B cell (primary cell): ENCODE measurements around the gene LNPK. TPM values are rescaled to one million over a fixed set of nuclear protein-coding genes. Genes with fewer than 3 reads are reported as not detected.

Experiments used
- ATAC-seq: fragments of 200-7000 bp; cut with Tn5 transposase; one replicate; pipeline ENCODE4 v1.10.0; 2021; ENCODE audit warnings: low read depth, mild to moderate bottlenecking, moderate number of reproducible peaks, moderate library complexity
- CTCF ChIA-PET: fragments of 350-600 bp; sonication (Branson Sonifier 250); formaldehyde crosslinking; loops from one replicate; lab custom pipeline; 2021; ENCODE audit warnings: antibody characterized with exemption, inconsistent platforms; lab: Charles Lee
- POLR2A ChIA-PET: fragments of 350-600 bp; sonication (Branson Sonifier 250); formaldehyde crosslinking; loops from one replicate; lab custom pipeline; 2021; ENCODE audit warnings: antibody characterized with exemption; lab: Charles Lee
- DNase-seq: peaks from one replicate; pipeline ENCODE4 v3.0.0; 2013
- H2AFZ ChIP-seq: 2 replicates; pipeline ENCODE4 v1.6.1; 2012; ENCODE audit warnings: mild to moderate bottlenecking, low read depth, low read length; ENCODE audit not compliant: insufficient read depth, poor library complexity, severe bottlenecking
- H3K27ac ChIP-seq, 2 donors: 1 replicate in 1 of 2; 2 replicates in 1 of 2; pipeline ENCODE4 v1.5.1; 2012 to 2013; ENCODE audit warnings: low read length in 2 of 2, mild to moderate bottlenecking in 2 of 2, moderate library complexity in 1 of 2
- H3K27me3 ChIP-seq, 4 experiments: fragments of 200-600 bp in 1 of 4; sonication (generic) in 1 of 4; replicated peaks in 1 of 4; 1 replicate in 2 of 4; 2 replicates in 2 of 4; pipeline versions ENCODE4 v1.6.1 to v1.7.0; 2013 to 2016; ENCODE audit warnings: low read length in 3 of 4, mild to moderate bottlenecking in 2 of 4, mixed read lengths in 1 of 4, moderate library complexity in 1 of 4; ENCODE audit not compliant: insufficient read depth in 4 of 4, control insufficient read depth in 3 of 4; ENCODE audit errors: control extremely low read depth in 1 of 4
- H3K36me3 ChIP-seq, 2 experiments: replicated peaks in 1 of 2; 1 replicate in 1 of 2; 2 replicates in 1 of 2; pipeline versions ENCODE4 v1.6.1 to v1.7.1; 2013; ENCODE audit warnings: low read length in 1 of 2; ENCODE audit not compliant: insufficient read depth in 2 of 2, control insufficient read depth in 1 of 2; ENCODE audit errors: control extremely low read depth in 1 of 2, extremely low read depth in 1 of 2
- H3K4me1 ChIP-seq, 2 donors: fragments of 200-600 bp in 1 of 2; sonication (generic) in 1 of 2; 1 replicate in 1 of 2; 2 replicates in 1 of 2; pipeline versions ENCODE4 v1.5.1 to v1.6.1; 2013 to 2017; ENCODE audit warnings: low read length in 2 of 2; ENCODE audit not compliant: control insufficient read depth in 2 of 2, insufficient read depth in 2 of 2
- H3K4me2 ChIP-seq: replicated peaks from 2 replicates; pipeline ENCODE3; 2012; ENCODE audit warnings: mild to moderate bottlenecking, low read depth, low read length; ENCODE audit not compliant: poor library complexity, severe bottlenecking
- H3K4me3 ChIP-seq, 5 experiments: fragments of 200-600 bp in 1 of 5; sonication (generic) in 1 of 5; 1 replicate in 3 of 5; 2 replicates in 2 of 5; pipeline versions ENCODE4 v1.5.1 to v1.7.0; 2011 to 2016; ENCODE audit warnings: low read length in 4 of 5, mild to moderate bottlenecking in 4 of 5, low read depth in 2 of 5, control low read depth in 1 of 5, moderate library complexity in 1 of 5; ENCODE audit not compliant: insufficient read depth in 1 of 5; ENCODE audit errors: control extremely low read depth in 1 of 5, extremely low read depth in 1 of 5
- H3K79me2 ChIP-seq: fragments of 200-600 bp; sonication (generic); one replicate; pipeline ENCODE4 v1.6.0; 2016; ENCODE audit warnings: low read length; ENCODE audit not compliant: control insufficient read depth, insufficient read depth
- H3K9ac ChIP-seq: fragments of 200-600 bp; sonication (generic); 2 replicates; pipeline ENCODE4 v1.6.1; 2017; ENCODE audit warnings: mild to moderate bottlenecking, low read length, moderate library complexity
- H3K9me3 ChIP-seq, 3 donors: one replicate each; pipeline versions ENCODE4 v1.6.1 to v1.7.1; 2013; ENCODE audit warnings: low read length in 2 of 3; ENCODE audit not compliant: control insufficient read depth in 2 of 3, insufficient read depth in 1 of 3; ENCODE audit errors: control extremely low read depth in 1 of 3
- H4K20me1 ChIP-seq: 2 replicates; pipeline ENCODE4 v1.6.0; 2012; ENCODE audit warnings: mild to moderate bottlenecking, low read length; ENCODE audit not compliant: insufficient read depth, control insufficient read depth, poor library complexity, severe bottlenecking
- H3K27ac Mint-ChIP-seq: one replicate; pipeline ENCODE4 v1.8.0; 2021; ENCODE audit warnings: mixed read lengths
- H3K27me3 Mint-ChIP-seq: one replicate; pipeline ENCODE4 v1.8.0; 2021; ENCODE audit warnings: mixed read lengths
- H3K4me1 Mint-ChIP-seq: one replicate; pipeline ENCODE4 v1.8.0; 2021; ENCODE audit warnings: mixed read lengths
- H3K4me3 Mint-ChIP-seq: one replicate; pipeline ENCODE4 v1.8.0; 2021; ENCODE audit warnings: mixed read lengths
- H3K9me3 Mint-ChIP-seq: one replicate; pipeline ENCODE4 v1.8.0; 2022; ENCODE audit warnings: mixed read lengths; ENCODE audit not compliant: insufficient read depth
- CTCF ChIP-seq: fragments of 200-600 bp; IDR thresholded peaks from one replicate; pipeline ENCODE4 v1.8.0; 2022; ENCODE audit warnings: antibody characterized with exemption, mild to moderate bottlenecking
- EZH2 ChIP-seq: IDR thresholded peaks from 2 replicates; pipeline ENCODE4 v1.6.1; 2012; ENCODE audit warnings: borderline replicate concordance, low read depth, mild to moderate bottlenecking, moderate library complexity, low read length; ENCODE audit not compliant: insufficient read depth, poor library complexity, severe bottlenecking
- WGBS: methylation state at CpG from one replicate; pipeline ENCODE4 v1.1.5; 2013; ENCODE audit warnings: missing lambda C conversion rate; ENCODE audit not compliant: insufficient coverage; 5-methylcytosine and 5-hydroxymethylcytosine counted together
- intact Hi-C: fragments of 100-400 bp; cut with micrococcal nuclease; formaldehyde crosslinking; loops from one replicate; pipeline ENCODE4 v1.10.0; 2022
- polyA plus RNA-seq: library from polyadenylated mRNA; depleted of rRNA; stranded (reverse); fragments of >200 nt; gene quantifications from 2 replicates; pipeline ENCODE4 v1.2.3, GENCODE V29; 2012
- total RNA-seq, 2 donors: library from RNA; stranded (reverse); fragments of 120-200 nt in 1 of 2; gene quantifications; 1 replicate in 1 of 2; 2 replicates in 1 of 2; pipeline versions ENCODE4 v1.2.3 to v1.2.4, GENCODE V29; 2013 to 2022

LNPK gene
- total and polyA plus RNA-seq, 2 donors (not counting 1 experiment from before 2014, with no cell fraction given), result 3.2 to 15.9 TPM

DNA sequence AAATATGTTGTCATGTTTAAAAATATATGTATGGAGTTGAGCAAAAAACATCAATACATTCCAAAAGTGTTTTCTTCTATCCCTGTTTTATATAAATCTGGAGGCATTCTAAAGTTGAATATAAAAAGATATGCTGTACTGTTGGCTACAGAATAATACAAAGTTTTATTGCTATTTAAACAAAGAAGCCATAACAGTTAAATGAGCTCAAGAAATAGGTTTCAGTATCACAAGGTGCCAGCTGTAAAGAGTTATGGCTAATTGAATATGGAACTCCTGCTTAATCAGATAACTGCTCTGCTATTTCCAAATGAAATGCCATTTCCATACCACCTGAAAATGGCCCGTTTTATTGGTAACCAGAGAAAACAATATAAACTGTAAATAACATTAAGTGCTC lies 55.0 kb downstream of the LNPK start:
- TF ChIP-seq EZH2 (no peak), CTCF (no peak)
- H3K36me3 ChIP-seq, result no peaks in the 10 kb centered on the region
- no peaks in the 10 kb centered on the region for H4K20me1 ChIP-seq
- H3K27ac ChIP-seq, result no peak overlapping the region
- WGBS, result no CpG with 5 or more reads among the region's 1 CpG
- H3K4me3 ChIP-seq, result no peak overlapping the region
- no peaks in the 10 kb centered on the region for H3K4me1 ChIP-seq
- H3K9me3 ChIP-seq, result no peaks in the 10 kb centered on the region
- ChIA-PET POLR2A (no interaction called here), CTCF (no interaction called here)
- Mint-ChIP-seq H3K4me1 (no peaks in the 10 kb centered on the region), H3K9me3 (no peaks in the 10 kb centered on the region), H3K27me3 (no peaks in the 10 kb centered on the region), H3K27ac (no peak overlapping the region), H3K4me3 (no peak overlapping the region)
- no peak overlapping the region for H3K9ac ChIP-seq
- ATAC-seq (no peak), DNase-seq (no peak)
- no peaks in the 10 kb centered on the region for H3K27me3 ChIP-seq
- H3K4me2 ChIP-seq, result no peak overlapping the region
- H3K79me2 ChIP-seq, result no peaks in the 10 kb centered on the region
- no peak overlapping the region for H2AFZ ChIP-seq
- intact Hi-C loops, result no loop called here

GRCh38 chr2:175941699-175942098 lies 60.4 kb downstream of the LNPK start:
- Histone ChIP-seq H3K9ac (no peak overlapping the region), H3K4me3 (no peak overlapping the region), H3K27me3 (no peaks in the 10 kb centered on the region), H3K79me2 (no peaks in the 10 kb centered on the region), H3K4me2 (no peak overlapping the region), H3K9me3 (no peaks in the 10 kb centered on the region), H2AFZ (no peak overlapping the region), H4K20me1 (no peaks in the 10 kb centered on the region), H3K27ac (no peak overlapping the region), H3K4me1 (no peaks in the 10 kb centered on the region), H3K36me3 (no peaks in the 10 kb centered on the region)
- intact Hi-C loops, result no loop called here
- no peaks in the 10 kb centered on the region for H3K9me3 Mint-ChIP-seq
- WGBS, result no CpG with 5 or more reads among the region's 3 CpGs
- no peak for TF ChIP-seq CTCF
- TF ChIP-seq EZH2, result no peak
- H3K4me1 Mint-ChIP-seq, result no peaks in the 10 kb centered on the region
- no peak overlapping the region for H3K27ac Mint-ChIP-seq
- ChIA-PET CTCF (no interaction called here), POLR2A (no interaction called here)
- no peak overlapping the region for H3K4me3 Mint-ChIP-seq
- no peaks in the 10 kb centered on the region for H3K27me3 Mint-ChIP-seq
- no peak for ATAC-seq
- DNase-seq, result no peak
